OCI-LY7 (cell line): ENCODE measurements around the gene PDE5A.
"Not testable (repeated sequence)": the region's sequence is repeated elsewhere in the genome, so short reads cannot be mapped to it uniquely, and the experiment has no call there.

Experiments
- CTCF ChIP-seq: fragments of 200-600 bp; sonication (generic); conservative IDR thresholded peaks from 2 replicates; pipeline ENCODE4 v1.5.1; 2014; ENCODE audit warnings: mild to moderate bottlenecking, antibody characterized with exemption, low read length, moderate library complexity, mixed read lengths
- EZH2phosphoT487 ChIP-seq: fragments of 200-600 bp; sonication (generic); IDR thresholded peaks from 2 replicates; pipeline ENCODE4 v1.6.1; 2018; ENCODE audit warnings: low read depth, borderline replicate concordance, mild to moderate bottlenecking, mixed run types, antibody characterized with exemption, low read length, moderate library complexity, mixed read lengths

DNA sequence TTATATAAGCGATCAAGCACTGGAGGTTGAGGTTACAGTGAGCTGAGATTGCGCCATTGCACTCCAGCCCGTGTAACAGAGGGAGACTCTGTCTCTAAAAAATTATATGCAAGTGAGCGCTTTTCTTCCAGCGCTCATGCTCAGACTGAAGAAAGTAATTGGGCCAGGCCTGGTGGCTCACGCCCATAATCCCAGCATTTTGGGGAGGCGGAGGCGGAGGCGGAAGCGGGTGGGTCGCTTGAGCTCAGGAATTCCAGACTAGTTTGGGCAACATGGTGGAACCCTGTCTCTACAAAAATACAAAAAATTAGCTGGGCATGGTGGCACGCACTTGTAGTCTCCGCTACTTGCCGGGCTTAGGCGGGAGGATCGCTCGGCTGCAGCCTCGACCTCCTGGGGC lies 172.9 kb downstream of the PDE5A start:
- TF ChIP-seq CTCF, EZH2phosphoT487: not testable (repeated sequence)
